EL (cell line): ENCODE results near the gene LPCAT3.

Source experiments
- DNase-seq: peaks from one replicate; pipeline ENCODE4 v3.0.0-alpha.2; 2016

Gene LPCAT3

GRCh38 chr12:6950811-6951540, 67.3 kb downstream of the LPCAT3 start, which contains the start of gene PTPN6:
Gene PTPN6, plus strand, starts transcription at chr12:6951356. Its CDS starts 157 bp downstream, at chr12:6951513.
- DNase-seq, result no peak

- DNase-seq, result no peak
These were observed 67.9 kb downstream of the LPCAT3 start for GRCh38 chr12:6950401-6950801.

- no peak for DNase-seq
These were observed 69.2 kb downstream of the LPCAT3 start for GRCh38 chr12:6948873-6949594.

- no peak for DNase-seq
These were observed 70.7 kb downstream of the LPCAT3 start for GRCh38 chr12:6947615-6948014.

- no peak for DNase-seq
These were observed 71.3 kb downstream of the LPCAT3 start for GRCh38 chr12:6946920-6947374.

GRCh38 chr12:6946033-6946919, 72.0 kb downstream of the LPCAT3 start:
- no peak for DNase-seq

GRCh38 chr12:6945613-6946012, 72.7 kb downstream of the LPCAT3 start:
- no peak for DNase-seq

GRCh38 chr12:6944381-6945186, 73.7 kb downstream of the LPCAT3 start:
- peak; percentile 95 for DNase-seq

- peak; percentile 94 for DNase-seq
These were observed 74.4 kb downstream of the LPCAT3 start, which contains the start of the genes C12orf57 and RNU7-1 for GRCh38 chr12:6943722-6944380. Gene C12orf57, plus strand, starts transcription at chr12:6944022. Its CDS starts 100 bp downstream, at chr12:6944122. Gene RNU7-1, plus strand, starts transcription at chr12:6943816.

GRCh38 chr12:6943389-6943721, 74.9 kb downstream of the LPCAT3 start:
- peak; percentile 90 for DNase-seq

GRCh38 chr12:6942331-6942665, 76.0 kb downstream of the LPCAT3 start:
- DNase-seq, result peak; percentile 29

GRCh38 chr12:6941782-6942181, 76.5 kb downstream of the LPCAT3 start:
- DNase-seq, result no peak

- DNase-seq, result no peak
These were observed 77.0 kb downstream of the LPCAT3 start for GRCh38 chr12:6941267-6941666.

GRCh38 chr12:6939191-6939540, 79.1 kb downstream of the LPCAT3 start:
- DNase-seq, result no peak

- DNase-seq, result no peak
These were observed 79.7 kb downstream of the LPCAT3 start for GRCh38 chr12:6938353-6939190.

- DNase-seq, result peak; percentile 92
These were observed 80.6 kb downstream of the LPCAT3 start for GRCh38 chr12:6937481-6938352.

GRCh38 chr12:6936636-6937480, 81.4 kb downstream of the LPCAT3 start:
- DNase-seq, result no peak

- DNase-seq, result no peak
These were observed 82.1 kb downstream of the LPCAT3 start for GRCh38 chr12:6936194-6936635.
